IPS-18c (cell line): ENCODE measurements around the gene TDRD7.
A peak's percentile ranks its signal among the peaks of the same experiment; 100 is the strongest.

Source experiments
- H3K4me3 ChIP-seq: 2 replicates; pipeline ENCODE4 v1.7.0; 2013; ENCODE audit warnings: low read depth, mild to moderate bottlenecking, low read length, moderate library complexity; ENCODE audit not compliant: insufficient read depth
- H3K9me3 ChIP-seq: one replicate; pipeline ENCODE4 v1.6.1; 2013; ENCODE audit warnings: mild to moderate bottlenecking, low read length, moderate library complexity; ENCODE audit not compliant: control insufficient read depth, insufficient read depth

The TDRD7 gene, protein sequence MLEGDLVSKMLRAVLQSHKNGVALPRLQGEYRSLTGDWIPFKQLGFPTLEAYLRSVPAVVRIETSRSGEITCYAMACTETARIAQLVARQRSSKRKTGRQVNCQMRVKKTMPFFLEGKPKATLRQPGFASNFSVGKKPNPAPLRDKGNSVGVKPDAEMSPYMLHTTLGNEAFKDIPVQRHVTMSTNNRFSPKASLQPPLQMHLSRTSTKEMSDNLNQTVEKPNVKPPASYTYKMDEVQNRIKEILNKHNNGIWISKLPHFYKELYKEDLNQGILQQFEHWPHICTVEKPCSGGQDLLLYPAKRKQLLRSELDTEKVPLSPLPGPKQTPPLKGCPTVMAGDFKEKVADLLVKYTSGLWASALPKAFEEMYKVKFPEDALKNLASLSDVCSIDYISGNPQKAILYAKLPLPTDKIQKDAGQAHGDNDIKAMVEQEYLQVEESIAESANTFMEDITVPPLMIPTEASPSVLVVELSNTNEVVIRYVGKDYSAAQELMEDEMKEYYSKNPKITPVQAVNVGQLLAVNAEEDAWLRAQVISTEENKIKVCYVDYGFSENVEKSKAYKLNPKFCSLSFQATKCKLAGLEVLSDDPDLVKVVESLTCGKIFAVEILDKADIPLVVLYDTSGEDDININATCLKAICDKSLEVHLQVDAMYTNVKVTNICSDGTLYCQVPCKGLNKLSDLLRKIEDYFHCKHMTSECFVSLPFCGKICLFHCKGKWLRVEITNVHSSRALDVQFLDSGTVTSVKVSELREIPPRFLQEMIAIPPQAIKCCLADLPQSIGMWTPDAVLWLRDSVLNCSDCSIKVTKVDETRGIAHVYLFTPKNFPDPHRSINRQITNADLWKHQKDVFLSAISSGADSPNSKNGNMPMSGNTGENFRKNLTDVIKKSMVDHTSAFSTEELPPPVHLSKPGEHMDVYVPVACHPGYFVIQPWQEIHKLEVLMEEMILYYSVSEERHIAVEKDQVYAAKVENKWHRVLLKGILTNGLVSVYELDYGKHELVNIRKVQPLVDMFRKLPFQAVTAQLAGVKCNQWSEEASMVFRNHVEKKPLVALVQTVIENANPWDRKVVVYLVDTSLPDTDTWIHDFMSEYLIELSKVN

GRCh38 chr9:97411789-97412625 lies at the start of gene TDRD7:
TDRD7 (plus strand) TSS chr9:97412096; CDS start chr9:97428466, 16,370 bp downstream.
- peak within 1 kb of the TSS; percentile 79 for H3K4me3 ChIP-seq
- peaks cover 4% of the 10 kb centered on the region for H3K9me3 ChIP-seq

DNA sequence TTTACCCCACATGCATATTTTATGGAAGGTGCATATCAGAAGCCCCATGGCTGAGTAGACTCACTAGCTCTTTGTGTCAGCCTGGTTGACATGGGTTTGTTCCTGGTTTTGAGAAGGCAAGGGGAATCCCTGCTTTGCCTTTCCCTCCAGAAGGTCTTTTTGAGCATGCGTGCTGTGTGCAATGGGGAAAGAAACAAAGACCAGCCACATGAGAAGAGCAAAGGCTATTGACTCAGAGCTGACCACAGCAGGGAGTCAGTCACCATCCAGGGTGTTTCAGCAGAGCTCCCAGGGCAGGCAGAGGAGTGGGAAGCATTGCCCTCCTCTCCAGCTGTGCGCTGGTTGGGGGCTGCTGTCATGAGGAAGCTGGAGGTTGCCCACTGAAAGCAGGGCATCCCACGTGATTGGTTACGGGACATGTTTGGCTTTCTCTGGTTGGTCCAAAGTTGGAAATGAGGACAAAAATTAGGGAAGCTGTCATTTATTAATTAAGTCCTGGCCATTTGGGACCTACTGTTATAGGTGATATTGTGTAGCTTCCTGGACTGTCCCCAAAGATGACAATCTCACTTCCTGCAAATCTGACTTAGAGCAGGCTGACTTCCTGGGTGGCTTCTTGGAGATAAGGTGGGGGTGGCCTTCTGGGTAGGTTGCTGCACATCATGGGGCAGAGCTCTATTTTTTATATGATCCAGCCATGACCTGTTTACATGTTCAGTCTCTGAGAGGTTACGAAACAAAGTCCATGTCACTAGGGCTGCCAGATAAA lies 48.9 kb upstream of the TDRD7 start:
- H3K4me3 ChIP-seq: no peak overlapping the region
- H3K9me3 ChIP-seq: peaks cover 5% of the 10 kb centered on the region

DNA sequence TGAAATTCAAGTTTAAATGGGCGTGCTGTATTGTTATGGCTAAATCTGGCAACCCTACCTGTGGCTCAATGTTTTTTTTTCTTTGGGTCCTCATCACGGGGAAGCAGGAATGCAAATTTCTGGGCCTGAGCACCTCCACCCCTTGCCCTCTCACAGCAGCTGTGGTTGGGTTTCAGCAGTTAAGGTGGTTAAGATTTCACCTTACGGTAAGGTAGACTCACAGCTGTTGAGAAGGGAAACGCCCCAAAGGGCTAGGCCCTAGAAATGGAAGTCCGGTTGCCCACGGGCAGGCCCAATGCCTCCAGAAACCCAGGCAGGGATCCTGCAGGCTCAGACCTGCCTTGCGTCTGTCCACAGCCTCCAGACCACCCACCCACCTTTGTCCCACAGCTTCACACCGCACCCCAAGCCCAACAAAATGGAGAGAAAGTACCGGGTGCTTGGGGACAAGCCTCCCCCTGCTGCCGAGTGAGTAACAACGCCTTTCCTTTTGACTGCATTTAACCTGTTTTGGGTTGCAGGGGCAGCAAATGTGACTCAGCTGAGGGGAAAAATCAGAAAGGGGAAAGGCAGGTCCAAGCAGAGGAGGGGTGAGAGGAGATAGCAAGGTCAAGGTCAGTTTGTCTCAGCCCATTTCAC lies 48.1 kb upstream of the TDRD7 start:
- H3K9me3 ChIP-seq: peaks cover 5% of the 10 kb centered on the region
- H3K4me3 ChIP-seq: no peak overlapping the region

DNA sequence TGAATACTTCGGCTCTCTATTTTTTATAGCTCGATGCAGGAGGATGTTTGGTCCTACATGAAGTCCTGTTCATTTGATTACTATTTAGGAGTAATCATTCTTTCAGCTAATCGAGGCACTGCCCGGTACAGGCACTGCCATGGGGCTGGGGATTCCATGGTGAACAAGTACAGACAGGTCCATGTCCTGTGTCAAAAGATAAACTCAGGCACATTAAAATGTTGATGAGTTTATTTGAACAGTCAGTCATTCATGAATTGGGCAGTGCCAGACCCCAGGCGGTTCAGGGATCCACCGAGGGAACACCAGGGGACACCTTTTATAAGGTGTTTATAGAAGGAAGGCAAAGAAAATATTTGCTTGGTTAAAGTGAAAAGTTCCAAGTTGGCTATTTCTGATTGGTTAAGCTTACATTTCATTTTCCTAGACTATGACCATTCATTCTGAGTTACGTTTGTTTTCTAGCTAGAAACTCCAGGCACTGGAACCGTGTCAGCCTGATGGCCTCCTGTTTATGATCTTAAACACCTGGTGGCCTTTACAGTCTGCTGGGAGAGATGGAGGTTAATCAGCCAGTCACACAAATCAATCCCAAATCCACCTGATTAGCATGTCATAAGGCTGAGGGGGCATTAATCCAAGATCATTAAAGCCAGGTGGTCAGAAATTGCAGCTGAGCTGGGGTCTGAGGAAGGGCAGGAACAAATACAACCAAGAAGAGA lies 47.0 kb upstream of the TDRD7 start:
- Histone ChIP-seq H3K4me3 (no peak overlapping the region), H3K9me3 (peaks cover 5% of the 10 kb centered on the region)

- H3K9me3 ChIP-seq: no peaks in the 10 kb centered on the region
Measured at GRCh38 chr9:97365634-97366033, 46.3 kb upstream of the TDRD7 start.

DNA sequence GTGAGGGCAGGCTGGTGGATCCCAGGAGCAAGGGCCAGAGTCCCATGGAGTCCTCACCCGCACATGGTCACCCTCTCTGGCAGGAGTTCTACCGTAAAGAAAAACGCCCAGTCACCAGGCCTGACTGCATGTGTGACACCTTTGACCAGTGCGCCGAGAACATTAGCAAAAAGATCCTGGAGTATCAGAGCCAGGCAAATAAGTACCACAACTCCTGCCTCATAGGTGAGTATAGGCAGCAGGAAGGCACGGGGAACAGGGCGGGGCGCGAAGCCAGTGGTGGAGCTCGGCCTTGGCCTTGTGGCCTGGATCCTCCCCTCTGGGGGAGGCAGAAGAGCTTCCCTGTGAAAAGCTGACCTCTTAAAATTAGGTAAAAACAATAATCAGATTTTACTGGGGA lies 45.4 kb upstream of the TDRD7 start:
- Histone ChIP-seq H3K4me3 (no peak overlapping the region), H3K9me3 (no peaks in the 10 kb centered on the region)

More at GRCh38 chr9:97365634-97366033, 46.3 kb upstream of the TDRD7 start:
- H3K4me3 ChIP-seq: no peak overlapping the region

GRCh38 chr9:97366889-97367288 lies 45.0 kb upstream of the TDRD7 start:
- H3K4me3 ChIP-seq: no peak overlapping the region
- H3K9me3 ChIP-seq: no peaks in the 10 kb centered on the region

- Histone ChIP-seq H3K9me3 (no peaks in the 10 kb centered on the region), H3K4me3 (no peak overlapping the region)
Measured at GRCh38 chr9:97367729-97368128, 44.2 kb upstream of the TDRD7 start.

- H3K4me3 ChIP-seq: no peak overlapping the region
Measured at GRCh38 chr9:97368964-97369363, 42.9 kb upstream of the TDRD7 start.

GRCh38 chr9:97372580-97372979 lies 39.3 kb upstream of the TDRD7 start:
- Histone ChIP-seq H3K4me3 (no peak overlapping the region), H3K9me3 (no peaks in the 10 kb centered on the region)

More at GRCh38 chr9:97368964-97369363, 42.9 kb upstream of the TDRD7 start:
- H3K9me3 ChIP-seq: no peaks in the 10 kb centered on the region

DNA sequence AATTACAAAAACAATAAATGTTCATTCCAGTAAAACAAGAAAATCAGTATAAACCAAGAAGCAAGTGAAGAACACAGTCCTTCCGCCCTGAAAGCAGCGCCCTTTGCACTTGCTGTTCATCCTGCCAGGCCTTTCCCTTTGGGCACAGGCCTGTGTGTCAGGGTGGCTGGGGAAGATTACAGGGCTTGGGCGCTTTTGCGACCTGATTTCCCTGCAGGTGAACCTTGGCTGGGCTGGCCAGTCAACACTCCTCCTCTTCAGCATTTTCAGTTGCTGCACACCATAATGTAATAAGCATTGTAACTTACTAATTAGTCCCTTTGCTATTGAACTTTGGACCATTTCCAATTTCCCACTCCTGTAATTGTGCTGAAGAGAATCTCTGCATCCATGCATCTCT lies 38.6 kb upstream of the TDRD7 start:
- Histone ChIP-seq H3K9me3 (no peaks in the 10 kb centered on the region), H3K4me3 (no peak overlapping the region)

DNA sequence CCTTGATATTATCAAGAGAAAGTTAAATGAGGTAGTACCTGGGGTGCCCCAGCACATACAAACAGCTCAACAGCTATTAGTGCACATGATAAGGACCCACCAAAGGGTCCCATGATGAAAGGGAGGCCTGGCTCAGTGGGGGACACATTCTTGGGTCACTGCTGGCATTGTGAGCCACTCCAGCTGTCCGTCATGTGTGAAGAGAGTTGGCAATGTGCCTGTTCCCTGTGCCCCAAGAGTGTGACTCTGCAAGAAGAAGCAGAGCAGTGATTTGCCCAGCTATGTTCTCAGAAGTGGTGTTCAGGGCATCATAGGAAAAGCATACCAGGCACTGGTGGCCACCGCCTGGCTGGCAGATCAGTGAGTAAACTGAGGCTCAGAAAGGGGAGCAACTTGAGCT lies 37.1 kb upstream of the TDRD7 start:
- Histone ChIP-seq H3K9me3 (no peaks in the 10 kb centered on the region), H3K4me3 (no peak overlapping the region)

DNA sequence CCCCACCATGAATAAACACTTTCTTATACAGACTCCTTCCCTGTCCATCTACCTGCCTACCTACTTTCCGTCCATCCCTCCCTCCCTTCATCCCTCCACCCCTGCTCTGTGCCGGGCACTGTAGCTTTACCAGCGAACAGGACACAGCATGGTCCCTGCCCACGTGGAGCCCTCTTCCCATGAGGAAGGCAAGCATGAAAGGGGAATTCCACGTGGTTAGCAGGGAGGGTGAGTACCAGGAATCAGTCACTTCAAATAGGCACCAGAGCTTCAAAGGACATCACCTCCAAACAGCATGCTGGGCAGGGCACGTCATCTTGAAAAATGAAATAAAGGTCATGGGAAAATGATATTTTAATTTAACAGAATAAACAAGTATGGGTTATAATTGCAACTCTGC lies 35.0 kb upstream of the TDRD7 start:
- Histone ChIP-seq H3K9me3 (no peaks in the 10 kb centered on the region), H3K4me3 (no peak overlapping the region)

DNA sequence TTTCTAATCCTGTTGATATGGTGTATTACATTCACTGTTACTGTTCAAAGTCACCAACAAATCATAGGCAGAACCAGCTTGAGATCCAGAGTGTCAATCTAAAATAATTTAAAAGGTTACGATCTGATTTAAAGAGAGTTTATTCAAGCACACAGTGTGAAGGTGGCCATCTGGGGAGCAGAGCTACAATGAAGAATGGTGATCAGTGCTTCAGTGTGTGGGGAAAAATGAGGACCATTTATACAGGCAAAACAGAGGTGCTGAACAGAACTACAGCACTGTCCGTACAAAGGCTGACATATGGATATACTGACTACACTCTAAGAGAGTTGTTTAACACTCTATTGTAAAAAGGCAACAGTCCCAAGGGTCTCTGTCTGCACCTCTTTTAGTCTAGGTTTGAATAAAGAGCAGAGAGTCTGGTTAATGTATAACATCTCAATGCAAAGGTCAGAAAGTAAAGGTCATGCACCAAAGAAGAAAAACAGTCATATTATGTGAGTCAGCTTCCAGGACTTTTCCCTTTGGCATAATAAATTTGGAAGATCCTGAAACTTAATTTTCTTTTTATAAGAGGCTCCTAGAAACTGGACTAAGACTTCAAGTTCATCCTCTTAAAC lies 29.7 kb upstream of the TDRD7 start:
- H3K4me3 ChIP-seq: no peak overlapping the region

More for the DNA sequence above, 29.7 kb upstream of the TDRD7 start:
- H3K9me3 ChIP-seq: no peaks in the 10 kb centered on the region
